HEK293 (cell line): Measurements from ENCODE around the gene DLGAP5.
A peak's percentile ranks its signal among the peaks of the same experiment; 100 is the strongest.

ENCODE experiments used
- BCL6B ChIP-seq: fragments of 450-650 bp; formaldehyde crosslinking; IDR thresholded peaks from 2 replicates; pipeline ENCODE4 v1.5.1; 2017; ENCODE audit warnings: missing biosample characterization, missing genetic modification characterization
- CTCF ChIP-seq: fragments of 450-650 bp; formaldehyde crosslinking; IDR thresholded peaks from 2 replicates; pipeline ENCODE4 v1.5.1; 2016; ENCODE audit warnings: missing biosample characterization, missing genetic modification characterization
- HOXD13 ChIP-seq: sonication (generic); formaldehyde crosslinking; IDR thresholded peaks from 2 replicates; pipeline ENCODE4 v1.8.0; 2022; ENCODE audit warnings: missing genetic modification reagents, borderline replicate concordance
- PRDM4 ChIP-seq: fragments of 450-650 bp; formaldehyde crosslinking; IDR thresholded peaks from 2 replicates; pipeline ENCODE4 v1.5.1; 2017; ENCODE audit warnings: missing biosample characterization, missing genetic modification characterization
- SCRT2 ChIP-seq: fragments of 450-650 bp; formaldehyde crosslinking; IDR thresholded peaks from 2 replicates; pipeline ENCODE4 v1.5.1; 2016; ENCODE audit warnings: missing biosample characterization, missing genetic modification characterization
- TCF7L2 ChIP-seq: IDR thresholded peaks from 2 replicates; pipeline ENCODE4 v1.6.1; 2011; ENCODE audit warnings: low read depth, mild to moderate bottlenecking, inconsistent platforms, low read length, moderate library complexity, borderline replicate concordance
- TRIM28 ChIP-seq: IDR thresholded peaks from 2 replicates; pipeline ENCODE4 v1.6.1; 2011; ENCODE audit warnings: low read length, control low read depth, borderline replicate concordance
- ZNF138 ChIP-seq: fragments of 450-650 bp; formaldehyde crosslinking; IDR thresholded peaks from 2 replicates; pipeline ENCODE4 v1.5.1; 2016; ENCODE audit warnings: missing biosample characterization, missing genetic modification characterization, borderline replicate concordance
- ZNF211 ChIP-seq: fragments of 450-650 bp; formaldehyde crosslinking; IDR thresholded peaks from 2 replicates; pipeline ENCODE4 v1.5.1; 2016; ENCODE audit warnings: low read depth, missing biosample characterization, missing genetic modification characterization
- ZNF223 ChIP-seq: fragments of 450-650 bp; formaldehyde crosslinking; IDR thresholded peaks from 2 replicates; pipeline ENCODE4 v1.5.1; 2016; ENCODE audit warnings: missing biosample characterization, missing genetic modification characterization
- ZNF266 ChIP-seq: fragments of 450-650 bp; formaldehyde crosslinking; IDR thresholded peaks from 2 replicates; pipeline ENCODE4 v1.5.1; 2016; ENCODE audit warnings: missing biosample characterization, missing genetic modification characterization, low read depth
- ZNF280C ChIP-seq: fragments of 450-650 bp; formaldehyde crosslinking; IDR thresholded peaks from 2 replicates; pipeline ENCODE4 v1.5.1; 2016; ENCODE audit warnings: missing biosample characterization, missing genetic modification characterization
- ZNF292 ChIP-seq: fragments of 450-650 bp; formaldehyde crosslinking; IDR thresholded peaks from 2 replicates; pipeline ENCODE4 v1.5.1; 2016; ENCODE audit warnings: low read depth, missing biosample characterization, missing genetic modification characterization, borderline replicate concordance
- ZNF311 ChIP-seq: fragments of 450-650 bp; formaldehyde crosslinking; IDR thresholded peaks from 2 replicates; pipeline ENCODE4 v1.5.1; 2017; ENCODE audit warnings: missing biosample characterization, missing genetic modification characterization, borderline replicate concordance
- ZNF398 ChIP-seq: fragments of 450-650 bp; formaldehyde crosslinking; IDR thresholded peaks from 2 replicates; pipeline ENCODE4 v1.5.1; 2017; ENCODE audit warnings: missing biosample characterization, missing genetic modification characterization
- ZNF423 ChIP-seq: fragments of 450-650 bp; formaldehyde crosslinking; IDR thresholded peaks from 2 replicates; pipeline ENCODE4 v1.5.1; 2016; ENCODE audit warnings: missing biosample characterization, missing genetic modification characterization
- ZNF518A ChIP-seq: fragments of 450-650 bp; formaldehyde crosslinking; conservative IDR thresholded peaks from 2 replicates; pipeline ENCODE4 v1.5.1; 2016; ENCODE audit warnings: low read depth, missing biosample characterization, missing genetic modification characterization
- ZNF530 ChIP-seq: fragments of 450-650 bp; formaldehyde crosslinking; IDR thresholded peaks from 2 replicates; pipeline ENCODE4 v1.5.1; 2016; ENCODE audit warnings: low read depth, missing biosample characterization, missing genetic modification characterization
- ZNF548 ChIP-seq: fragments of 450-650 bp; formaldehyde crosslinking; IDR thresholded peaks from 2 replicates; pipeline ENCODE4 v1.5.1; 2016; ENCODE audit warnings: missing biosample characterization, missing genetic modification characterization
- ZNF571 ChIP-seq: fragments of 450-650 bp; formaldehyde crosslinking; IDR thresholded peaks from 2 replicates; pipeline ENCODE4 v1.5.0; 2017; ENCODE audit warnings: missing biosample characterization, missing genetic modification characterization
- ZNF645 ChIP-seq: fragments of 450-650 bp; formaldehyde crosslinking; IDR thresholded peaks from 2 replicates; pipeline ENCODE4; 2016; ENCODE audit warnings: missing biosample characterization, missing genetic modification characterization
- ZNF677 ChIP-seq: fragments of 450-650 bp; IDR thresholded peaks from 2 replicates; pipeline ENCODE4 v1.5.0; 2018; ENCODE audit warnings: missing biosample characterization, mild to moderate bottlenecking, missing genetic modification characterization, moderate library complexity
- ZSCAN30 ChIP-seq: fragments of 450-650 bp; IDR thresholded peaks from 2 replicates; pipeline ENCODE4 v1.5.1; 2018; ENCODE audit warnings: missing biosample characterization, mild to moderate bottlenecking, missing genetic modification characterization, moderate library complexity

Gene DLGAP5

GRCh38 chr14:55107766-55108554 lies 83.4 kb downstream of the DLGAP5 start (continued):
- TF ChIP-seq PRDM4 (tag by site-specific recombination) (no peak), TRIM28 (peak; percentile 37; the same call in 1 of the 2 replicates), ZNF423 (tag by site-specific recombination) (no peak), ZSCAN30 (tag by site-specific recombination) (no peak), ZNF280C (tag by site-specific recombination) (no peak), ZNF571 (tag by site-specific recombination) (no peak), ZNF530 (tag by site-specific recombination) (no peak), BCL6B (tag by site-specific recombination) (no peak), ZNF311 (no peak), ZNF266 (tag by site-specific recombination) (no peak), TCF7L2 (no peak), ZNF645 (tag by site-specific recombination) (no peak), SCRT2 (tag by site-specific recombination) (no peak), CTCF (tag by site-specific recombination) (no peak), ZNF398 (peak; percentile 19; the same call in 1 of the 2 replicates), ZNF548 (tag by site-specific recombination) (no peak), ZNF211 (tag by site-specific recombination) (no peak), ZNF518A (tag by site-specific recombination) (peak; percentile 33; the same call in 1 of the 2 replicates), ZNF138 (no peak), ZNF223 (tag by site-specific recombination) (no peak), HOXD13 (CRISPR knock-in tag) (no peak), ZNF292 (tag by site-specific recombination) (no peak), ZNF677 (tag by site-specific recombination) (no peak)
